ENCODE data around the gene PI4K2A.

Gene PI4K2A

DNA sequence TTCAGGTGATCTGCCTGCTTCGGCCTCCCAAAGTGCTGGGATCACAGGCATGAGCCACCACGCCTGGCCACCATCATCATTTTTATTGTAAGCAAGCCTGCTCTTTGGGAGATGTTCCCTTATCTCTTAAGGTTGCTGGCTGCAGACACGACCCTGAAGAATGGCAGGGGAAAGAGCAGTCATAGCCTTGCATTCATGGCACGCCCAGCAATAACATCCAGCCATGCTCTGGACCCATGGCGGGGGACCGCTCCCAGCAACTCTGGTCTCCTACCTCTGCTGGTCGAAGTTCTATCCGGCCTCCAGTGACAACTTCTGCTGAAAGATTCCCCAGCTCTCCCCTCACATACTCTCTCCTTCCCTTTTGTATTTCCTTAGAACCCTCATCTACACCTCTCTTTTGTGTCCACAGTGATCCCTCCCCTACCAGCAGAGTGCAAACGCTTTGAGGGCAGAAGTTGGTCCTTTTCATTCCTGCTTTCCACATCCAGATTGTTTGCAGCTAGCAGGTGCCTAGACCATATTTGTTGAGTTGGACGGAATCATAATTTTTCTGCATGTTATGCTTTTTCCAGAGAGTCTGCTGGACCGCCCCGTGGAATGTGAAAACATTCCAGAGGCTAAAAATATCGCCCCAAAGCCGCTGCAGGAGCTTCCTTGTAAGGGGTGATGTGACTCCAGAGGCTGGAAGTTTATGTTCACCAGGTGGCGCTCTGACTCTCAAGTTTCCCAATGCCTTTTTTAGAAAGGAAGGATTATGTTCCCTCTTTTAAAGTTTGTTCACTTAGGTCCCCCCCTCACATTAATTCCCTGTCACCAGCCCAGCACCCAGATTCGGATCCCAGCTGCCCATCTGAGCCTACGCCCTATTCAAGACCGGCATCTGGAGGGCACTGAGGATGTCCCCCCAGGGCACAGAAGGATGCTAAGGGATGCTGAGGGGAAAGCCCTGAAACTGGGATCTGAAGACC is 68.8 kb downstream of the PI4K2A start:
- in situ Hi-C loops (cut with HindIII; ENCODE audit: low sequenced_read_pairs) = no loop called here
- no peak overlapping the region for H3K4me3 ChIP-seq (ENCODE audit: low read depth, low read length)
- peak; percentile 74 for DNase-seq (ENCODE audit: low read depth)
- TF ChIP-seq, protein P1, sequence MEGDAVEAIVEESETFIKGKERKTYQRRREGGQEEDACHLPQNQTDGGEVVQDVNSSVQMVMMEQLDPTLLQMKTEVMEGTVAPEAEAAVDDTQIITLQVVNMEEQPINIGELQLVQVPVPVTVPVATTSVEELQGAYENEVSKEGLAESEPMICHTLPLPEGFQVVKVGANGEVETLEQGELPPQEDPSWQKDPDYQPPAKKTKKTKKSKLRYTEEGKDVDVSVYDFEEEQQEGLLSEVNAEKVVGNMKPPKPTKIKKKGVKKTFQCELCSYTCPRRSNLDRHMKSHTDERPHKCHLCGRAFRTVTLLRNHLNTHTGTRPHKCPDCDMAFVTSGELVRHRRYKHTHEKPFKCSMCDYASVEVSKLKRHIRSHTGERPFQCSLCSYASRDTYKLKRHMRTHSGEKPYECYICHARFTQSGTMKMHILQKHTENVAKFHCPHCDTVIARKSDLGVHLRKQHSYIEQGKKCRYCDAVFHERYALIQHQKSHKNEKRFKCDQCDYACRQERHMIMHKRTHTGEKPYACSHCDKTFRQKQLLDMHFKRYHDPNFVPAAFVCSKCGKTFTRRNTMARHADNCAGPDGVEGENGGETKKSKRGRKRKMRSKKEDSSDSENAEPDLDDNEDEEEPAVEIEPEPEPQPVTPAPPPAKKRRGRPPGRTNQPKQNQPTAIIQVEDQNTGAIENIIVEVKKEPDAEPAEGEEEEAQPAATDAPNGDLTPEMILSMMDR (IDR thresholded peaks at IDR 0.05; ENCODE audit: low read depth, low read length, missing control alignments) = peak; percentile 78

DNA sequence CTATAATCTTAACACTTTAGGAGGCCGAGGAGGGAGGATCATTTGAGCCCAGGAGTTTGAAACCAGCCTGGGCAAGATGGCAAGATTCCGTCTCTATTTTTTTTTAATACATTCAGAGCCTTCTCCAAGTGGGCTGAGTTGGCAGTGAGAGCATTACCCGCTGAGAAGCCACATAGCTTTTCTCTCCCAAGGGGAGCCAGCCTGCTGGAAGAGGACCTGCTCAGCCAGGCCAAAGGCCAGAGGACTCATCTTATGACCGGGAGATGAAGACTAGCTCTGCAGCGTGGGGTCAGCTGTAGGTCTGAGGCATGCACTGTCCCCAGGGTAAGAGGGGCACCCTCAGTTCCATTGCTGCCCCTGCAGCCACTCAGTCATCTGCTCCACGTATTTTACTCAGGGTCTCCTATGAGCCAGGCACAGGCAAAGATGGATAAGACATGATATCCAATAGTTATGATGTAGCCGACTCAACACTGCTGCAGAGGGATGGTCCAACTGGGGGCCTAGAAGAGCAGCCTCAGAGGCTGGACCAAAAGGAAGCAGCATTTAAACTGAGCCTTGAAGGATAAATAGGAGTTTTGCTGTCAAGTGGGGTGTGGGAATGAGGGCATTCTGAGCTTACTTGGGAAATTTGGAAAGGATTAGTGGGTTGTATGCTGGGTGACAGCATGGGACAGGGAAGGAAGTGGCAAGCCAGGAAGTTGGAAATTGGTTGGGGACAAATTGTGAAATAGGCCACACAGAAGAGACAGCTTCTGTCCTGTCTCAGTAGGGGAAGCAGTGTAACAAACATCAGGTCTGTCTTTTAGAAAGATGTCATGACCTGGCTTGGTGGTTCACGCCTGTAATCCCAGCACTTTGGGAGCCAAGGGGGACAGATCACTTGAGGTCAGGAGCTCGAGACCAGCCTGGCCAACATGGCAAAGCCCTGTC is 71.4 kb downstream of the PI4K2A start:
- no peak for DNase-seq (ENCODE audit: low read depth)
- TF ChIP-seq, protein P1 (IDR thresholded peaks at IDR 0.05; ENCODE audit: low read depth, low read length, missing control alignments) = no peak
- H3K4me3 ChIP-seq (ENCODE audit: low read depth, low read length) = no peak overlapping the region
- in situ Hi-C loops (cut with HindIII; ENCODE audit: low sequenced_read_pairs) = no loop called here

DNA sequence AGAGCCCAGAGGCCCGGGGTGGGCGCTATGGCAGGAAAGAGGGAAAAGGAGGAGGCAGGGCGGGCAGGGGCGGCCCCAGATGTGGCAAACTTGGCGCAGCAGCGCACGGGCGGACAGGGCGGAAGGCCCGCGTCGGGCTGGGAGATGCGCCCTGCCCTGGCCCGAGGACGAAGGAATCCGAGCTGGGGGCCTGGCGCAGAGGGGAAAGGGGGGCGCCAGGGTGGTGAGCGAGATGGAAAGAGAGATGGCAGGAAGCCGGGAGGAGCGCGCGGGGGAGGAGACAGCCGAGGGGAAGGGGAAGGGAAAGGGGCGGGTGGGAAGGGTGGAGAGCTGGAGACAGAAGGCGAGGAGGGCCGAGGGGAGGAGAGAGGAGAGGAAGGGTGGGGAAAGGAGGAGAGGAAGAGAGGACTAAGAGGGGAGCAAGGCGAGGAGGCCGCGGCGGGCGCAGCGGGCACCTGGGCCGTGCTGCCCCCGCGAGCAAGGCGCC is 72.9 kb downstream of the PI4K2A start, which contains the start of gene MARVELD1:
Gene MARVELD1 (plus strand): TSS at position 392 of the 487 bp plus-strand sequence. CDS start 147 bp downstream, outside the sequence.
- DNase-seq (ENCODE audit: low read depth) = no peak
- in situ Hi-C loops (cut with HindIII; ENCODE audit: low sequenced_read_pairs) = no loop called here
- peak within 1 kb of the TSS; percentile 51 for H3K4me3 ChIP-seq (ENCODE audit: low read depth, low read length)
- TF ChIP-seq, protein P1 (IDR thresholded peaks at IDR 0.05; ENCODE audit: low read depth, low read length, missing control alignments) = no peak

DNA sequence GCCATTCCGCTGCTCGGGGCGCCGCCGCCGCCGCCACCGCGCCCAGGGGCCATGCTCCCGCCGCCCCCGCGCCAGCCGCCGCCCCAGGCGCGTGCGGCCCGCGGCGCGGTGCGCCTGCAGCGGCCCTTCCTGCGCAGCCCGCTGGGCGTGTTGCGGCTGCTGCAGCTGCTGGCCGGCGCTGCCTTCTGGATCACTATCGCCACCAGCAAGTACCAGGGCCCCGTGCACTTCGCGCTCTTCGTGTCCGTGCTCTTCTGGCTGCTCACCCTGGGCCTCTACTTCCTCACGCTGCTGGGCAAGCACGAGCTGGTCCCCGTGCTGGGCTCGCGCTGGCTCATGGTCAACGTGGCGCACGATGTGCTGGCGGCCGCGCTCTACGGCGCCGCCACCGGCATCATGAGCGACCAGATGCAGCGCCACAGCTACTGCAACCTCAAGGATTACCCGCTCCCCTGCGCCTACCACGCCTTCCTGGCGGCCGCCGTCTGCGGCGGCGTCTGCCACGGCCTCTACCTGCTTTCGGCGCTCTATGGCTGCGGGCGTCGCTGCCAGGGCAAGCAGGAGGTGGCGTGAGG is 73.4 kb downstream of the PI4K2A start:
- no peak for DNase-seq (ENCODE audit: low read depth)
- peak overlapping the region; percentile 51 for H3K4me3 ChIP-seq (ENCODE audit: low read depth, low read length)
- TF ChIP-seq, protein P1 (IDR thresholded peaks at IDR 0.05; ENCODE audit: low read depth, low read length, missing control alignments) = peak; percentile 24
- in situ Hi-C loops (cut with HindIII; ENCODE audit: low sequenced_read_pairs) = no loop called here

DNA sequence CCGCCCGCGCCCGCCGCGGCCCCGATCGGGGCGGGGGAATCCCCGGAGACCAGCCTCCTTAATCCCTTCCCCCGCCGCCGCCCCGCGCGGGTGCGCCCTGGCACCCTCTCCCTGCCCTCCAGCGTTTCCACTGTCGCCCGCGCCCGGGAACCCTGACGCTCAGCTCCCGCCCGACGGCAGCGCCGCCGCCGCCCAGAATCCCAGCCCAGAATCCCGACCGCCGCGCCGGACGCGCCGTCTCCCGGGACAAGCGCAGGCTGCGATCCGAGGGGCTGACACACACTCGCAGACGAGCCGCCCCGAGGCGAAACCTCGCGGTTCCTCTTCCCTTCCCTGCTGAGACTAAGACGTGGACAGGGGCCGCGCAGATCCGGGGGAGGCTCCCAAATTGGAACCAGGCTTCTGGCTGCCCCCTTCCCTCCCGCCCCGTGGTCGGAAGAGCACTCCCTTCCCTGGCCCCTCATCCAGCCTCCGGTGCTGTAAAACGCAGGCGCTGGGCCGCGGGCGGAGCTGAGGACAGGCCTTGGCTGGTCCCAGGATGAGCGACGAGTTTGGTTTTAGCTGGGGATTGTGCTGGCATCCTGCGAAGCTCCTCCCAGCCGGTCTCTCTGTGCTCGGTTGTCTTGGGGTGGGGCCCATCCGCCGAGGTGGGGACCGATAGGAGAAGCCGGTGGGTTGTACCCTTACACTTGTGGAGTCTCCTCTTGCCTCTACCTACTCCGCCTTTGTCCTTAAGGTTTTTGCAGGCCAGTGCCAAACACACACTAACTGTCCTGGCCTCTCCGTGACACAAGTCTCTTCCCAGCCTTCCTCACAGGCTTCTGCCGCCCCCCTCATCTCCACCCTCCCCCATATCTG is 74.2 kb downstream of the PI4K2A start:
- no peak for DNase-seq (ENCODE audit: low read depth)

More for the DNA sequence above, 74.2 kb downstream of the PI4K2A start:
- peak overlapping the region; percentile 51 for H3K4me3 ChIP-seq (ENCODE audit: low read depth, low read length)
- TF ChIP-seq, protein P1 (IDR thresholded peaks at IDR 0.05; ENCODE audit: low read depth, low read length, missing control alignments) = no peak
- in situ Hi-C loops (cut with HindIII; ENCODE audit: low sequenced_read_pairs) = no loop called here

Measured in astrocyte of the cerebellum (primary cell).